ENCODE measurements around the gene ZEB1.

Gene ZEB1

GRCh38 chr10:31526681-31527080 is 207.7 kb downstream of the ZEB1 start:
- Histone ChIP-seq H2AFZ (ENCODE audit: insufficient read depth, low read length, poor library complexity) (no peak overlapping the region), H3K18ac (ENCODE audit: low read length) (no peak overlapping the region), H3K27me3 (ENCODE audit: insufficient read depth, low read length) (no peaks in the 10 kb centered on the region), H3K36me3 (ENCODE audit: control insufficient read depth in 1 of 2, insufficient read depth in 2 of 2, low read length in 2 of 2) (no peaks in the 10 kb centered on the region), H4K91ac (ENCODE audit: low read depth, low read length) (no peak overlapping the region), H3K79me2 (ENCODE audit: control insufficient read depth, insufficient read depth, low read length, poor library complexity) (no peaks in the 10 kb centered on the region), H3K9ac (ENCODE audit: low read length) (no peak overlapping the region), H3K27ac (ENCODE audit: low read depth, low read length) (no peak overlapping the region), H4K12ac (ENCODE audit: low read depth, low read length) (no peak overlapping the region), H2AK5ac (ENCODE audit: low read length) (no peak overlapping the region), H3K79me1 (ENCODE audit: low read length) (no peaks in the 10 kb centered on the region), H2BK5ac (ENCODE audit: low read depth, low read length, poor library complexity) (no peak overlapping the region), H3K4me3 (ENCODE audit: low read depth, low read length) (no peak overlapping the region), H3K4me2 (ENCODE audit: low read length) (no peak overlapping the region), H2BK12ac (ENCODE audit: low read length) (no peak overlapping the region), H2BK120ac (ENCODE audit: insufficient read depth, low read length, poor library complexity) (no peak overlapping the region), H3K9me3 (ENCODE audit: insufficient read depth, low read depth, low read length) (no peaks in the 10 kb centered on the region), H3K14ac (ENCODE audit: low read length) (no peak overlapping the region), H3K23ac (ENCODE audit: low read length) (no peak overlapping the region), H4K8ac (ENCODE audit: low read depth, low read length) (no peak overlapping the region), H3K4ac (ENCODE audit: low read depth, low read length) (no peak overlapping the region), H3K4me1 (ENCODE audit: control insufficient read depth in 1 of 2, insufficient read depth in 2 of 2, low read length in 2 of 2) (no peaks in the 10 kb centered on the region)
- no CpG with 5 or more reads among the region's 11 CpGs for WGBS (ENCODE audit: extremely low coverage, insufficient coverage, insufficient read length)
- DNase-seq: peak in 1 of 2 donors; percentile 1

- H2AFZ ChIP-seq (ENCODE audit: insufficient read depth, low read length, poor library complexity): no peak overlapping the region
- H3K4ac ChIP-seq (ENCODE audit: low read depth, low read length): no peak overlapping the region
Observed at GRCh38 chr10:31528831-31529230, 209.8 kb downstream of the ZEB1 start.

GRCh38 chr10:31536302-31536701 is 217.3 kb downstream of the ZEB1 start:
- no peak overlapping the region for H2AFZ ChIP-seq (ENCODE audit: insufficient read depth, low read length, poor library complexity)
- H3K4me2 ChIP-seq (ENCODE audit: low read length): no peak overlapping the region
- no peak overlapping the region for H2BK120ac ChIP-seq (ENCODE audit: insufficient read depth, low read length, poor library complexity)
- H3K36me3 ChIP-seq (ENCODE audit: control insufficient read depth in 1 of 2, insufficient read depth in 2 of 2, low read length in 2 of 2): no peaks in the 10 kb centered on the region
- H2BK12ac ChIP-seq (ENCODE audit: low read length): no peak overlapping the region
- H2AK5ac ChIP-seq (ENCODE audit: low read length): no peak overlapping the region
- no peak overlapping the region for H4K8ac ChIP-seq (ENCODE audit: low read depth, low read length)
- H4K91ac ChIP-seq (ENCODE audit: low read depth, low read length): no peak overlapping the region
- no peak for DNase-seq
- WGBS (ENCODE audit: extremely low coverage, insufficient coverage, insufficient read length): no CpG with 5 or more reads among the region's 3 CpGs
- no peaks in the 10 kb centered on the region for H3K27me3 ChIP-seq (ENCODE audit: insufficient read depth, low read length)
- no peaks in the 10 kb centered on the region for H3K79me2 ChIP-seq (ENCODE audit: control insufficient read depth, insufficient read depth, low read length, poor library complexity)
- no peaks in the 10 kb centered on the region for H3K79me1 ChIP-seq (ENCODE audit: low read length)
- no peak overlapping the region for H3K23ac ChIP-seq (ENCODE audit: low read length)
- H3K4ac ChIP-seq (ENCODE audit: low read depth, low read length): no peak overlapping the region
- no peak overlapping the region for H3K9ac ChIP-seq (ENCODE audit: low read length)
- H3K14ac ChIP-seq (ENCODE audit: low read length): no peak overlapping the region
- H3K4me3 ChIP-seq (ENCODE audit: low read depth, low read length): no peak overlapping the region
- peaks cover 0 to 4% of the 10 kb centered on the region in 2 experiments for H3K4me1 ChIP-seq (ENCODE audit: control insufficient read depth in 1 of 2, insufficient read depth in 2 of 2, low read length in 2 of 2)
- H3K9me3 ChIP-seq (ENCODE audit: insufficient read depth, low read depth, low read length): no peaks in the 10 kb centered on the region
- no peak overlapping the region for H2BK5ac ChIP-seq (ENCODE audit: low read depth, low read length, poor library complexity)
- H3K27ac ChIP-seq (ENCODE audit: low read depth, low read length): no peak overlapping the region
- H4K12ac ChIP-seq (ENCODE audit: low read depth, low read length): no peak overlapping the region
- H3K18ac ChIP-seq (ENCODE audit: low read length): no peak overlapping the region

More at GRCh38 chr10:31528831-31529230, 209.8 kb downstream of the ZEB1 start:
- no peaks in the 10 kb centered on the region for H3K9me3 ChIP-seq (ENCODE audit: insufficient read depth, low read depth, low read length)
- H3K14ac ChIP-seq (ENCODE audit: low read length): no peak overlapping the region
- no peaks in the 10 kb centered on the region for H3K4me1 ChIP-seq (ENCODE audit: control insufficient read depth in 1 of 2, insufficient read depth in 2 of 2, low read length in 2 of 2)
- H3K79me2 ChIP-seq (ENCODE audit: control insufficient read depth, insufficient read depth, low read length, poor library complexity): no peaks in the 10 kb centered on the region
- H3K9ac ChIP-seq (ENCODE audit: low read length): no peak overlapping the region
- H2BK120ac ChIP-seq (ENCODE audit: insufficient read depth, low read length, poor library complexity): no peak overlapping the region
- H2AK5ac ChIP-seq (ENCODE audit: low read length): no peak overlapping the region
- H3K4me3 ChIP-seq (ENCODE audit: low read depth, low read length): no peak overlapping the region
- DNase-seq: no peak
- H2BK12ac ChIP-seq (ENCODE audit: low read length): no peak overlapping the region
- H3K27ac ChIP-seq (ENCODE audit: low read depth, low read length): no peak overlapping the region
- H4K8ac ChIP-seq (ENCODE audit: low read depth, low read length): no peak overlapping the region
- H2BK5ac ChIP-seq (ENCODE audit: low read depth, low read length, poor library complexity): no peak overlapping the region
- H3K27me3 ChIP-seq (ENCODE audit: insufficient read depth, low read length): no peaks in the 10 kb centered on the region
- H3K4me2 ChIP-seq (ENCODE audit: low read length): no peak overlapping the region
- no peak overlapping the region for H4K12ac ChIP-seq (ENCODE audit: low read depth, low read length)
- H3K18ac ChIP-seq (ENCODE audit: low read length): no peak overlapping the region
- no peak overlapping the region for H3K23ac ChIP-seq (ENCODE audit: low read length)
- H4K91ac ChIP-seq (ENCODE audit: low read depth, low read length): no peak overlapping the region
- no peaks in the 10 kb centered on the region for H3K79me1 ChIP-seq (ENCODE audit: low read length)
- H3K36me3 ChIP-seq (ENCODE audit: control insufficient read depth in 1 of 2, insufficient read depth in 2 of 2, low read length in 2 of 2): no peaks in the 10 kb centered on the region

GRCh38 chr10:31549896-31550295 is 230.9 kb downstream of the ZEB1 start:
- no peak overlapping the region for H3K9ac ChIP-seq (ENCODE audit: low read length)
- H3K4me2 ChIP-seq (ENCODE audit: low read length): no peak overlapping the region
- H2AFZ ChIP-seq (ENCODE audit: insufficient read depth, low read length, poor library complexity): no peak overlapping the region
- H3K4me1 ChIP-seq (ENCODE audit: control insufficient read depth in 1 of 2, insufficient read depth in 2 of 2, low read length in 2 of 2): no peaks in the 10 kb centered on the region
- H4K91ac ChIP-seq (ENCODE audit: low read depth, low read length): no peak overlapping the region
- DNase-seq: peak in 1 of 2 donors; percentile 6
- no peak overlapping the region for H3K14ac ChIP-seq (ENCODE audit: low read length)
- H3K4ac ChIP-seq (ENCODE audit: low read depth, low read length): no peak overlapping the region
- no peak overlapping the region for H2BK120ac ChIP-seq (ENCODE audit: insufficient read depth, low read length, poor library complexity)
- H3K27ac ChIP-seq (ENCODE audit: low read depth, low read length): no peak overlapping the region
- H3K79me2 ChIP-seq (ENCODE audit: control insufficient read depth, insufficient read depth, low read length, poor library complexity): no peaks in the 10 kb centered on the region
- no peak overlapping the region for H3K23ac ChIP-seq (ENCODE audit: low read length)
- H2BK5ac ChIP-seq (ENCODE audit: low read depth, low read length, poor library complexity): no peak overlapping the region
- H3K9me3 ChIP-seq (ENCODE audit: insufficient read depth, low read depth, low read length): peaks cover 4% of the 10 kb centered on the region
- H3K36me3 ChIP-seq (ENCODE audit: control insufficient read depth in 1 of 2, insufficient read depth in 2 of 2, low read length in 2 of 2): no peaks in the 10 kb centered on the region
- no peak overlapping the region for H4K12ac ChIP-seq (ENCODE audit: low read depth, low read length)
- WGBS (ENCODE audit: extremely low coverage, insufficient coverage, insufficient read length): no CpG with 5 or more reads among the region's 2 CpGs
- no peak overlapping the region for H4K8ac ChIP-seq (ENCODE audit: low read depth, low read length)
- H2AK5ac ChIP-seq (ENCODE audit: low read length): no peak overlapping the region
- H3K18ac ChIP-seq (ENCODE audit: low read length): no peak overlapping the region
- no peak overlapping the region for H2BK12ac ChIP-seq (ENCODE audit: low read length)
- H3K4me3 ChIP-seq (ENCODE audit: low read depth, low read length): no peak overlapping the region
- H3K79me1 ChIP-seq (ENCODE audit: low read length): no peaks in the 10 kb centered on the region
- H3K27me3 ChIP-seq (ENCODE audit: insufficient read depth, low read length): no peaks in the 10 kb centered on the region
